K562 (cell line): Measurements from ENCODE around the gene IMMP2L. TPM values are rescaled to one million over a fixed set of nuclear protein-coding genes. Genes with fewer than 3 reads are reported as not detected.

Experiments used
- ATAC-seq: fragments of 200-7000 bp; cut with Tn5 transposase; 3 replicates; pipeline ENCODE4 v1.9.1; 2020; ENCODE audit warnings: moderate library complexity
- BruUV-seq: library from RNA; stranded (reverse); fragments of 400-500 nt; replicated peaks from 2 replicates; lab custom pipeline; 2021; lab: Mats Ljungman, UMichigan
- CTCF ChIA-PET: fragments of 300-600 bp; formaldehyde crosslinking; extraction: SDS; loops from one replicate; lab custom pipeline; 2021; ENCODE audit warnings: low intra/inter-chr PET ratio; lab: Yijun Ruan, JAX
- POLR2A ChIA-PET: fragments of 300-600, 350-650 bp; sonication (Branson Sonifier 250); formaldehyde crosslinking; extraction: SDS; loops from one replicate; lab custom pipeline; 2021; ENCODE audit warnings: antibody characterized with exemption, inconsistent platforms; lab: Yijun Ruan, JAX
- DNase-seq, 4 experiments: peaks; one replicate each; pipeline versions ENCODE4 v3.0.0 to v3.0.0-alpha.2; 2011 to 2018; ENCODE audit warnings: low spot score in 3 of 4, mixed read lengths in 3 of 4; ENCODE audit errors: extremely low read depth in 1 of 4
- FAIRE-seq: peaks from 2 replicates; lab custom pipeline; 2011; peaks lifted over from hg19 to GRCh38; lab: Jason Lieb, UNC
- H2AFZ ChIP-seq: 2 replicates; pipeline ENCODE4 v1.6.0; 2011; ENCODE audit warnings: low read depth, low read length, control low read depth, inconsistent platforms
- H3K27ac ChIP-seq: fragments of 200-600 bp; 3 replicates; pipeline ENCODE4 v1.8.0; 2011; ENCODE audit warnings: low read depth, mild to moderate bottlenecking, control low read depth, inconsistent platforms, low read length, moderate library complexity, mixed read lengths; ENCODE audit errors: extremely low read depth
- H3K27me3 ChIP-seq, 2 experiments: fragments of 300-600 bp in 1 of 2; 2 replicates in 1 of 2; 3 replicates in 1 of 2; pipeline versions ENCODE4 v1.6.0 to v1.8.0; 2011; ENCODE audit warnings: inconsistent platforms in 2 of 2, low read length in 2 of 2, mild to moderate bottlenecking in 1 of 2, mixed read lengths in 1 of 2, moderate library complexity in 1 of 2; ENCODE audit not compliant: control insufficient read depth in 2 of 2, insufficient read depth in 2 of 2
- H3K36me3 ChIP-seq: fragments of 300-600 bp; 3 replicates; pipeline ENCODE4 v1.8.0; 2011; ENCODE audit warnings: mild to moderate bottlenecking, low read length, inconsistent platforms; ENCODE audit not compliant: control insufficient read depth, insufficient read depth
- H3K4me1 ChIP-seq, 2 experiments: fragments of 200-600 bp in 1 of 2; replicated peaks in 1 of 2; 2 replicates in 1 of 2; 3 replicates in 1 of 2; pipeline versions ENCODE4 v1.5.1 to v1.8.0; 2011; ENCODE audit warnings: inconsistent platforms in 2 of 2, low read length in 2 of 2, mild to moderate bottlenecking in 1 of 2, mixed read lengths in 1 of 2, moderate library complexity in 1 of 2; ENCODE audit not compliant: control insufficient read depth in 2 of 2, insufficient read depth in 2 of 2
- H3K4me2 ChIP-seq: 2 replicates; pipeline ENCODE4 v1.6.1; 2011; ENCODE audit warnings: low read length, control low read depth, inconsistent platforms, mixed read lengths; ENCODE audit not compliant: insufficient read depth
- H3K4me3 ChIP-seq: fragments of 200-600 bp; sonication (generic), shearing (Covaris generic); 2 replicates; pipeline ENCODE4 v1.5.1; 2016; ENCODE audit warnings: control low read depth, inconsistent platforms
- H3K79me2 ChIP-seq: fragments of 200-600 bp; 3 replicates; pipeline ENCODE4 v1.8.0; 2011; ENCODE audit warnings: low read length, inconsistent platforms; ENCODE audit not compliant: control insufficient read depth, insufficient read depth
- H3K9ac ChIP-seq, 2 experiments: 2 replicates each; pipeline versions ENCODE4 v1.6.0 to v1.6.1; 2011; ENCODE audit warnings: low read depth in 2 of 2, low read length in 2 of 2, control low read depth in 1 of 2, inconsistent platforms in 1 of 2, mild to moderate bottlenecking in 1 of 2, mixed read lengths in 1 of 2; ENCODE audit not compliant: insufficient read depth in 1 of 2
- H3K9me1 ChIP-seq: one replicate; pipeline ENCODE4 v1.6.0; 2011; ENCODE audit warnings: inconsistent platforms, mild to moderate bottlenecking, low read length, moderate library complexity; ENCODE audit not compliant: control insufficient read depth, insufficient read depth
- H3K9me3 ChIP-seq: replicated peaks from 2 replicates; pipeline ENCODE4 v1.5.1; 2011; ENCODE audit warnings: low read depth, low read length, inconsistent platforms; ENCODE audit not compliant: control insufficient read depth, insufficient read depth
- H4K20me1 ChIP-seq: replicated peaks from 2 replicates; pipeline ENCODE4 v1.6.1; 2011; ENCODE audit warnings: low read length, inconsistent platforms, mixed read lengths; ENCODE audit not compliant: control insufficient read depth, insufficient read depth
- BRD9 ChIP-seq: fragments of 450-650 bp; IDR thresholded peaks from 2 replicates; pipeline ENCODE4 v1.6.1; 2018; ENCODE audit warnings: low read depth; ENCODE audit not compliant: partially characterized antibody
- CCAR2 ChIP-seq: fragments of 200-400 bp; formaldehyde crosslinking; IDR thresholded peaks from 2 replicates; pipeline ENCODE4 v1.6.1; 2017; ENCODE audit warnings: mild to moderate bottlenecking, low read depth, low read length
- FOXK2 ChIP-seq, 2 experiments: fragments of 450-650 bp; IDR thresholded peaks in 1 of 2; conservative IDR thresholded peaks in 1 of 2; 2 replicates each; pipeline ENCODE4 v1.6.1; 2016; ENCODE audit warnings: low read depth in 2 of 2, mild to moderate bottlenecking in 1 of 2
- FUS ChIP-seq: fragments of 200-400 bp; formaldehyde crosslinking; optimal IDR thresholded peaks from 2 replicates; pipeline ENCODE3; 2017; ENCODE audit warnings: low read depth, low read length
- GATA2 ChIP-seq: sonication (generic); formaldehyde crosslinking; IDR thresholded peaks from 2 replicates; pipeline ENCODE4 v1.4.0; 2020; ENCODE audit warnings: mild to moderate bottlenecking, missing genetic modification reagents
- HLTF ChIP-seq: fragments of 450-650 bp; IDR thresholded peaks from 2 replicates; pipeline ENCODE4 v1.6.1; 2016
- PHF8 ChIP-seq: fragments of 200-600 bp; sonication (generic); IDR thresholded peaks from 2 replicates; pipeline ENCODE4 v1.6.1; 2012; ENCODE audit warnings: mixed run types, mild to moderate bottlenecking, inconsistent platforms, low read length, moderate library complexity, borderline replicate concordance
- PRPF4 ChIP-seq: fragments of 200-400 bp; formaldehyde crosslinking; IDR thresholded peaks from one replicate; pipeline ENCODE4 v1.6.1; 2017; ENCODE audit warnings: low read length, low read depth, mild to moderate bottlenecking; ENCODE audit not compliant: insufficient read depth, poor library complexity, severe bottlenecking
- RAD51 ChIP-seq: fragments of 450-650 bp; IDR thresholded peaks from 2 replicates; pipeline ENCODE4 v1.7.1; 2016; ENCODE audit warnings: low read depth, mild to moderate bottlenecking, borderline replicate concordance
- SUPT5H ChIP-seq: fragments of 450-650 bp; IDR thresholded peaks from 2 replicates; pipeline ENCODE4 v1.6.1; 2016
- TAF9B ChIP-seq: fragments of 450-650 bp; IDR thresholded peaks from 2 replicates; pipeline ENCODE4 v1.6.1; 2018; ENCODE audit warnings: mild to moderate bottlenecking; ENCODE audit not compliant: partially characterized antibody
- TBL1XR1 ChIP-seq, 2 experiments: IDR thresholded peaks; 2 replicates each; pipeline ENCODE4 v1.6.1; 2012; ENCODE audit warnings: improper control_type of control experiment in 2 of 2, low read length in 2 of 2, mild to moderate bottlenecking in 1 of 2
- WGBS: fragments of 100-300 bp; shearing (Covaris generic); methylation state at CpG from one replicate; pipeline ENCODE4 v1.1.6; 2016; ENCODE audit warnings: low coverage, mixed read lengths; ENCODE audit not compliant: insufficient coverage; ENCODE audit errors: missing lambda C conversion rate; 5-methylcytosine and 5-hydroxymethylcytosine counted together
- in situ Hi-C: fragments of 300-500 bp; cut with MboI; formaldehyde crosslinking; loops from 4 replicates; pipeline ENCODE4 v1.15.0; 2018; ENCODE audit warnings: inconsistent platforms, mixed read lengths
- intact Hi-C: fragments of 100-400 bp; cut with micrococcal nuclease; formaldehyde crosslinking; loops from 2 replicates; pipeline ENCODE4 v1.14.2; 2022
- polyA plus RNA-seq, 8 experiments: library from polyadenylated mRNA; depleted of rRNA in 4 of 8; stranded (reverse) in 5 of 8; unstranded in 3 of 8; fragments of >200 nt; fragmentation: Nextera tagmentation in 2 of 8; fragmentation: Illumina TruSeq in 1 of 8; extraction: Ambion mirVana in 2 of 8; extraction: Trizol in 1 of 8; gene quantifications; 2 replicates each; pipeline versions ENCODE4 v1.2.1 to v1.2.3, GENCODE V29; 2011 to 2014; ENCODE audit warnings: inconsistent platforms in 1 of 8, missing spikeins in 1 of 8
- total RNA-seq, 7 experiments: library from RNA; depleted of rRNA in 6 of 7; stranded (reverse); fragments of >200 nt in 6 of 7; fragmentation: Illumina TruSeq in 2 of 7; extraction: Trizol in 2 of 7; gene quantifications; 2 replicates each; pipeline versions ENCODE4 v1.2.1 to v1.2.3, GENCODE V29; 2011 to 2021; ENCODE audit warnings: low replicate concordance in 1 of 7
- TF ChIP-seq, protein P1 (sequence below): fragments of 200-800 bp; sonication (Bioruptor generic); IDR thresholded peaks from 2 replicates; pipeline ENCODE4 v1.6.1; 2016; ENCODE audit warnings: missing genetic modification characterization, missing compliant biosample characterization
- TF ChIP-seq, protein P2 (sequence below): fragments of 450-650 bp; IDR thresholded peaks from 2 replicates; pipeline ENCODE4 v1.7.0; 2016; ENCODE audit warnings: borderline replicate concordance
- TF ChIP-seq, protein P3 (sequence below): IDR thresholded peaks from 2 replicates; pipeline ENCODE4 v1.6.1; 2012; ENCODE audit warnings: low read depth, low read length, improper control_type of control experiment, borderline replicate concordance

IMMP2L gene
- total and polyA plus RNA-seq, 9 of the 15 experiments (the other 6 are each of a cell fraction or from before 2014, with no cell fraction given), result 29.7 to 116 (median 53.0) TPM

DNA sequence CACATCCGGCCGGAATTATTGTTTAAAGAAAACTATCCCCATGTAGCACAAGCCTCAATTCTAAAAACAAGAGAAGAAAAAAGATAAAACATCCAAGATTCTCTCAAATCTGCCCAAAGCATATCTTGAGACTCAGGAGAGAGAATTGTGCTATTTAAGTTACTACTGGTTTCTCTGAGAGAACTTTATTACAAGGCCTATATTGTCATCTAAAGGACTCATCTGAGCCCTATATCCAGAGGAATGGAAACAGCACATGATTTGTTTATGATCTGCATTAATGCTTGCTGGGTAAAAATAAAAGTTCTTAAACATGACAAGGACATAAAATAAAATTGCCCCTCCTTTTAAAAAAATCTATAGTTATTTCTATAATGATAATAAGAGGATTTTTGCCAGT lies 446.3 kb downstream of the IMMP2L start:
- ChIA-PET CTCF (no interaction called here), POLR2A (no interaction called here)
- Histone ChIP-seq H3K79me2 (no peaks in the 10 kb centered on the region), H4K20me1 (no peaks in the 10 kb centered on the region), H3K4me3 (no peak overlapping the region), H3K9me1 (no peaks in the 10 kb centered on the region), H3K36me3 (no peaks in the 10 kb centered on the region), H3K9me3 (no peaks in the 10 kb centered on the region), H3K4me1 (no peaks in the 10 kb centered on the region), H3K27ac (no peak overlapping the region), H2AFZ (no peak overlapping the region), H3K4me2 (no peak overlapping the region), H3K9ac (no peak overlapping the region), H3K27me3 (no peaks in the 10 kb centered on the region)
- FAIRE-seq (no peak), DNase-seq (no peak), ATAC-seq (no peak)
- BruUV-seq, result no TSS peak
- 93% methylated on average over 2 of the region's 2 CpGs for WGBS
- intact Hi-C loops, result no loop called here
- in situ Hi-C loops, result no loop called here
- TF ChIP-seq, protein P1, sequence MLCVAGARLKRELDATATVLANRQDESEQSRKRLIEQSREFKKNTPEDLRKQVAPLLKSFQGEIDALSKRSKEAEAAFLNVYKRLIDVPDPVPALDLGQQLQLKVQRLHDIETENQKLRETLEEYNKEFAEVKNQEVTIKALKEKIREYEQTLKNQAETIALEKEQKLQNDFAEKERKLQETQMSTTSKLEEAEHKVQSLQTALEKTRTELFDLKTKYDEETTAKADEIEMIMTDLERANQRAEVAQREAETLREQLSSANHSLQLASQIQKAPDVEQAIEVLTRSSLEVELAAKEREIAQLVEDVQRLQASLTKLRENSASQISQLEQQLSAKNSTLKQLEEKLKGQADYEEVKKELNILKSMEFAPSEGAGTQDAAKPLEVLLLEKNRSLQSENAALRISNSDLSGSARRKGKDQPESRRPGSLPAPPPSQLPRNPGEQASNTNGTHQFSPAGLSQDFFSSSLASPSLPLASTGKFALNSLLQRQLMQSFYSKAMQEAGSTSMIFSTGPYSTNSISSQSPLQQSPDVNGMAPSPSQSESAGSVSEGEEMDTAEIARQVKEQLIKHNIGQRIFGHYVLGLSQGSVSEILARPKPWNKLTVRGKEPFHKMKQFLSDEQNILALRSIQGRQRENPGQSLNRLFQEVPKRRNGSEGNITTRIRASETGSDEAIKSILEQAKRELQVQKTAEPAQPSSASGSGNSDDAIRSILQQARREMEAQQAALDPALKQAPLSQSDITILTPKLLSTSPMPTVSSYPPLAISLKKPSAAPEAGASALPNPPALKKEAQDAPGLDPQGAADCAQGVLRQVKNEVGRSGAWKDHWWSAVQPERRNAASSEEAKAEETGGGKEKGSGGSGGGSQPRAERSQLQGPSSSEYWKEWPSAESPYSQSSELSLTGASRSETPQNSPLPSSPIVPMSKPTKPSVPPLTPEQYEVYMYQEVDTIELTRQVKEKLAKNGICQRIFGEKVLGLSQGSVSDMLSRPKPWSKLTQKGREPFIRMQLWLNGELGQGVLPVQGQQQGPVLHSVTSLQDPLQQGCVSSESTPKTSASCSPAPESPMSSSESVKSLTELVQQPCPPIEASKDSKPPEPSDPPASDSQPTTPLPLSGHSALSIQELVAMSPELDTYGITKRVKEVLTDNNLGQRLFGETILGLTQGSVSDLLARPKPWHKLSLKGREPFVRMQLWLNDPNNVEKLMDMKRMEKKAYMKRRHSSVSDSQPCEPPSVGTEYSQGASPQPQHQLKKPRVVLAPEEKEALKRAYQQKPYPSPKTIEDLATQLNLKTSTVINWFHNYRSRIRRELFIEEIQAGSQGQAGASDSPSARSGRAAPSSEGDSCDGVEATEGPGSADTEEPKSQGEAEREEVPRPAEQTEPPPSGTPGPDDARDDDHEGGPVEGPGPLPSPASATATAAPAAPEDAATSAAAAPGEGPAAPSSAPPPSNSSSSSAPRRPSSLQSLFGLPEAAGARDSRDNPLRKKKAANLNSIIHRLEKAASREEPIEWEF (CRISPR knock-in tag), result no peak
- TF ChIP-seq CCAR2, result no peak
- no peak for TF ChIP-seq PHF8
- no peak for TF ChIP-seq FUS
- TF ChIP-seq, protein P2, sequence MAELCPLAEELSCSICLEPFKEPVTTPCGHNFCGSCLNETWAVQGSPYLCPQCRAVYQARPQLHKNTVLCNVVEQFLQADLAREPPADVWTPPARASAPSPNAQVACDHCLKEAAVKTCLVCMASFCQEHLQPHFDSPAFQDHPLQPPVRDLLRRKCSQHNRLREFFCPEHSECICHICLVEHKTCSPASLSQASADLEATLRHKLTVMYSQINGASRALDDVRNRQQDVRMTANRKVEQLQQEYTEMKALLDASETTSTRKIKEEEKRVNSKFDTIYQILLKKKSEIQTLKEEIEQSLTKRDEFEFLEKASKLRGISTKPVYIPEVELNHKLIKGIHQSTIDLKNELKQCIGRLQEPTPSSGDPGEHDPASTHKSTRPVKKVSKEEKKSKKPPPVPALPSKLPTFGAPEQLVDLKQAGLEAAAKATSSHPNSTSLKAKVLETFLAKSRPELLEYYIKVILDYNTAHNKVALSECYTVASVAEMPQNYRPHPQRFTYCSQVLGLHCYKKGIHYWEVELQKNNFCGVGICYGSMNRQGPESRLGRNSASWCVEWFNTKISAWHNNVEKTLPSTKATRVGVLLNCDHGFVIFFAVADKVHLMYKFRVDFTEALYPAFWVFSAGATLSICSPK, result no peak
- TF ChIP-seq FOXK2 (conservative IDR thresholded peaks at IDR 0.05 in 1 of 2, IDR thresholded peaks at IDR 0.05 in 1 of 2; ENCODE audit: low read depth in 2 of 2), result no peak
- no peak for TF ChIP-seq TAF9B
- no peak for TF ChIP-seq PRPF4
- TF ChIP-seq HLTF, result no peak
- no peak for TF ChIP-seq SUPT5H
- TF ChIP-seq GATA2 (CRISPR knock-in tag), result no peak
- TF ChIP-seq, protein P3, sequence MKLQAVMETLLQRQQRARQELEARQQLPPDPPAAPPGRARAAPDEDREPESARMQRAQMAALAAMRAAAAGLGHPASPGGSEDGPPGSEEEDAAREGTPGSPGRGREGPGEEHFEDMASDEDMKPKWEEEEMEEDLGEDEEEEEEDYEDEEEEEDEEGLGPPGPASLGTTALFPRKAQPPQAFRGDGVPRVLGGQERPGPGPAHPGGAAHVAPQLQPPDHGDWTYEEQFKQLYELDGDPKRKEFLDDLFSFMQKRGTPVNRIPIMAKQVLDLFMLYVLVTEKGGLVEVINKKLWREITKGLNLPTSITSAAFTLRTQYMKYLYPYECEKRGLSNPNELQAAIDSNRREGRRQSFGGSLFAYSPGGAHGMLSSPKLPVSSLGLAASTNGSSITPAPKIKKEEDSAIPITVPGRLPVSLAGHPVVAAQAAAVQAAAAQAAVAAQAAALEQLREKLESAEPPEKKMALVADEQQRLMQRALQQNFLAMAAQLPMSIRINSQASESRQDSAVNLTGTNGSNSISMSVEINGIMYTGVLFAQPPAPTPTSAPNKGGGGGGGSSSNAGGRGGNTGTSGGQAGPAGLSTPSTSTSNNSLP, result no peak
- no peak for TF ChIP-seq TBL1XR1 (IDR thresholded peaks at IDR 0.05; ENCODE audit: low read length in 2 of 2)
- no peak for TF ChIP-seq BRD9
- no peak for TF ChIP-seq RAD51
